ENCODE measurements around the gene SOBP.
A peak's percentile ranks its signal among the peaks of the same experiment; 100 is the strongest.

SOBP gene

DNA sequence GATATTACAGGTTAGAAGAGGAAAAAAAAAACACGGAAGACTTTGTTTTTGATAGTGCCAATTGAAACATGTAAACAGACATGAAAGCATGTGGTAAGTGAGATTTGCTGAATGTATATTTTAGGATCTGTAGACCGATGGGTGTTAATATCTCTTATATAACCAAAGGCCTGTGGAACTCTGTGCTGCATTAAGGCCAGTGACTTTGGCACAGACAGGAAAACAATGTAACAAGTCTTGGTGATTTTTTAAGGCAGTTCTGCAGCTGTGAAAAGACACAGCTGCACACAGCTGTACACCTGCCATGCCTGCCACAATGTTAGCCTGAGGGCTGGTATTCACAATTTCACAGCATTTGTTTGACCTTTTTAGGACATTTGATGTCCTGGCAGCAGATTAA, 6.1 kb downstream of the SOBP start:
- peaks cover 25% of the 10 kb centered on the region for H3K79me2 ChIP-seq (ENCODE audit: insufficient read depth, low read length)
- no peaks in the 10 kb centered on the region for H4K20me1 ChIP-seq (ENCODE audit: insufficient read depth, low read length)
- H3K9me3 ChIP-seq (ENCODE audit: insufficient read depth, low read length, severe bottlenecking) = no peaks in the 10 kb centered on the region
- no peak overlapping the region for H3K9ac ChIP-seq (ENCODE audit: low read depth, low read length)
- H3K4me3 ChIP-seq (ENCODE audit: low read depth in 1 of 2, low read length in 2 of 2) = no peak overlapping the region
- TF ChIP-seq, protein P1, sequence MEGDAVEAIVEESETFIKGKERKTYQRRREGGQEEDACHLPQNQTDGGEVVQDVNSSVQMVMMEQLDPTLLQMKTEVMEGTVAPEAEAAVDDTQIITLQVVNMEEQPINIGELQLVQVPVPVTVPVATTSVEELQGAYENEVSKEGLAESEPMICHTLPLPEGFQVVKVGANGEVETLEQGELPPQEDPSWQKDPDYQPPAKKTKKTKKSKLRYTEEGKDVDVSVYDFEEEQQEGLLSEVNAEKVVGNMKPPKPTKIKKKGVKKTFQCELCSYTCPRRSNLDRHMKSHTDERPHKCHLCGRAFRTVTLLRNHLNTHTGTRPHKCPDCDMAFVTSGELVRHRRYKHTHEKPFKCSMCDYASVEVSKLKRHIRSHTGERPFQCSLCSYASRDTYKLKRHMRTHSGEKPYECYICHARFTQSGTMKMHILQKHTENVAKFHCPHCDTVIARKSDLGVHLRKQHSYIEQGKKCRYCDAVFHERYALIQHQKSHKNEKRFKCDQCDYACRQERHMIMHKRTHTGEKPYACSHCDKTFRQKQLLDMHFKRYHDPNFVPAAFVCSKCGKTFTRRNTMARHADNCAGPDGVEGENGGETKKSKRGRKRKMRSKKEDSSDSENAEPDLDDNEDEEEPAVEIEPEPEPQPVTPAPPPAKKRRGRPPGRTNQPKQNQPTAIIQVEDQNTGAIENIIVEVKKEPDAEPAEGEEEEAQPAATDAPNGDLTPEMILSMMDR (IDR thresholded peaks at IDR 0.05; ENCODE audit: borderline replicate concordance, extremely low read depth, low read length, poor library complexity, severe bottlenecking) = no peak
- no peak for TF ChIP-seq EZH2 (IDR thresholded peaks at IDR 0.05; ENCODE audit: borderline replicate concordance, low read depth, low read length, severe bottlenecking)
- DNase-seq (no peak), ATAC-seq (ENCODE audit: insufficient read depth, low read depth) (peak; percentile 56; the same call in 1 of the 3 replicates)
- 0 out of 2 replicates have a peak, but pooled peaks cover 5% of the 10 kb centered on the region for H3K36me3 ChIP-seq (ENCODE audit: insufficient read depth, low read length)
- H3K27me3 ChIP-seq (ENCODE audit: insufficient read depth, low read length, poor library complexity) = no peaks in the 10 kb centered on the region
- no peak overlapping the region for H3K4me2 ChIP-seq (ENCODE audit: insufficient read depth, low read length)
- H3K27ac ChIP-seq (ENCODE audit: low read length) = no peak overlapping the region
- no peak overlapping the region for H2AFZ ChIP-seq (ENCODE audit: low read depth, low read length)
- peaks cover 18% of the 10 kb centered on the region for H3K4me1 ChIP-seq (ENCODE audit: insufficient read depth, low read length)

DNA sequence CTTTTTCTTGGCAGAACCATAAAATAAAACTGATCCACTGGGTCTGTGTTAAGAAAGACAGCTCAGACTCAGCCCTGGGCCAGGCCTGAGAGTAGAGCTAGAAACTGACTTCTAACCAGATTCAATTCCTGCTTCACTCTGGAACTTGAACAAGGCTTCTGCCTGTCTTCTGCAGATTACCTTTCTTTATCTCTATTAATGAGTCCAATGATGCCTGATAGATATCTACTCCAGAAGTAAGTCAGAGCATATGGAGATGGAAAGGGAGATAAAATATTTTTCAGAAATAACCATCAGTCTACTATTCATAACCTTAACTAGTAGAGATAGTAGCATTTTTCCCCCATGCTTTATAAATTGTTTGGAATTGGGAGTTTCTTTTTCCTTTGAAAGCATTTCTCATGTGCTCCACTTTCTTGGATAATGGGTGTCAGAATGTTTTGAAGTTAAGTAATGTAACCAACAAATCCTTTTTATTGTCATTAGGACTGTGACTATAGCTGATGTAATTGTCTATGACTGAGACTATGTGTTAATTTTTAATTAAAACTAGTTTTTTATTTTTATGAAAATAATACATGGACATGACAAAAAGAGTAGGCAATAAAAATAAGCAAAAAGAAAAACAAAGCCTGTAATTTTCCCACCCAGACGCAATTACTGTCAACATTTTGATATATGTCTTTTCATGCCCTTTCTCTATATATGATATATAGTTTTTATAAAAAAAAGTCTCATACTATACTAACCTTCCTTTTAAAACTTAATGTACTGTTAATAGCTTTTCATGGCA, 7.2 kb downstream of the SOBP start:
- H4K20me1 ChIP-seq (ENCODE audit: insufficient read depth, low read length) = peaks cover 7% of the 10 kb centered on the region; the same call in 1 of the 2 replicates
- ATAC-seq (ENCODE audit: insufficient read depth, low read depth) (no peak), DNase-seq (no peak)
- H2AFZ ChIP-seq (ENCODE audit: low read depth, low read length) = no peak overlapping the region
- H3K9ac ChIP-seq (ENCODE audit: low read depth, low read length) = no peak overlapping the region
- H3K4me2 ChIP-seq (ENCODE audit: insufficient read depth, low read length) = no peak overlapping the region
- peaks cover 7% of the 10 kb centered on the region for H3K4me1 ChIP-seq (ENCODE audit: insufficient read depth, low read length)
- H3K27ac ChIP-seq (ENCODE audit: low read length) = no peak overlapping the region
- no peaks in the 10 kb centered on the region for H3K9me3 ChIP-seq (ENCODE audit: insufficient read depth, low read length, severe bottlenecking)
- no peaks in the 10 kb centered on the region for H3K27me3 ChIP-seq (ENCODE audit: insufficient read depth, low read length, poor library complexity)
- no peak overlapping the region for H3K4me3 ChIP-seq (ENCODE audit: low read depth in 1 of 2, low read length in 2 of 2)
- peaks cover 22% of the 10 kb centered on the region; the same call in 1 of the 2 replicates for H3K79me2 ChIP-seq (ENCODE audit: insufficient read depth, low read length)
- 0 out of 2 replicates have a peak, but pooled peaks cover 5% of the 10 kb centered on the region for H3K36me3 ChIP-seq (ENCODE audit: insufficient read depth, low read length)
- TF ChIP-seq, protein P1 (IDR thresholded peaks at IDR 0.05; ENCODE audit: borderline replicate concordance, extremely low read depth, low read length, poor library complexity, severe bottlenecking) = no peak
- TF ChIP-seq EZH2 (IDR thresholded peaks at IDR 0.05; ENCODE audit: borderline replicate concordance, low read depth, low read length, severe bottlenecking) = no peak

DNA sequence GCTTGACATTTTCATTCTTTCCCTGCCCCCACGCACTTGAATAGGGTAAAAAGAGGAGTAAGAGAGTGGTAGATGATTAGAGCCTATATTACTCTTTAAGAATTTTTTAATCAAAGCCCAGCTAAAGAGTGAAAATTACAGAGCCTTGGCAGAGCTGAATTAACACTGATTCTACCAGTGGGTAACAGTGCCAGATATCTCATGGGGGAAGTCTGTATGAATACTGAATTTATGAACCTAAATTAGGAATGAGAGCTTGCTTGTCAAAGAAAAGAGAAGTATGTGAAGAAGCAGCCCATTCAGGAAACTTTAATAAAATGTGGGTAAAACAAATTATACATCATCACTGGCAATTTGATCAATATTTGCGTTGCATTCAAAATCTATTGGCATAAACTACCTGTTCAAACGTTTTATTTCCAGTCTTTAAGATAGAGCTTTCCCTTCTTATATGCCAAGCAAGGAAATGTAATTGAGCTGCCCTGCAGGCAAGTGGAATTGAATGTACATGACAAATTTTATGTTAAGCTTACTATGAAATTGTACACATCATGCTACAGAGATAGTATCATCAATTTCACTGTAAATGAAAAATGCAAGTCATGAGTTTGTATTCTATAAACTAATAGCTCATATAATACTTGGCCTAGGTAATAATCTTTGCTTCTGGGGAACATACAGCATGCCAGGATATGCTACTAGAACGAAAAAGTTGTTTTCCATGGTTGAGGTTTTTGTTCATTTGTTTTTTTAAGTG, 14.5 kb downstream of the SOBP start:
- TF ChIP-seq, protein P1 (IDR thresholded peaks at IDR 0.05; ENCODE audit: borderline replicate concordance, extremely low read depth, low read length, poor library complexity, severe bottlenecking) = no peak
- no peak for TF ChIP-seq EZH2 (IDR thresholded peaks at IDR 0.05; ENCODE audit: borderline replicate concordance, low read depth, low read length, severe bottlenecking)
- H3K27ac ChIP-seq (ENCODE audit: low read length) = no peak overlapping the region
- DNase-seq = no peak
- H3K4me1 ChIP-seq (ENCODE audit: insufficient read depth, low read length) = no peaks in the 10 kb centered on the region
- no peak overlapping the region for H3K4me2 ChIP-seq (ENCODE audit: insufficient read depth, low read length)
- H3K9me3 ChIP-seq (ENCODE audit: insufficient read depth, low read length, severe bottlenecking) = no peaks in the 10 kb centered on the region
- H3K4me3 ChIP-seq (ENCODE audit: low read depth in 1 of 2, low read length in 2 of 2) = no peak overlapping the region
- ATAC-seq (ENCODE audit: insufficient read depth, low read depth) = no peak
- H3K79me2 ChIP-seq (ENCODE audit: insufficient read depth, low read length) = peaks cover 12% of the 10 kb centered on the region; the same call in 1 of the 2 replicates
- H3K27me3 ChIP-seq (ENCODE audit: insufficient read depth, low read length, poor library complexity) = no peaks in the 10 kb centered on the region
- H2AFZ ChIP-seq (ENCODE audit: low read depth, low read length) = no peak overlapping the region
- H3K36me3 ChIP-seq (ENCODE audit: insufficient read depth, low read length) = peaks cover 5% of the 10 kb centered on the region; the same call in 1 of the 2 replicates
- H3K9ac ChIP-seq (ENCODE audit: low read depth, low read length) = no peak overlapping the region
- H4K20me1 ChIP-seq (ENCODE audit: insufficient read depth, low read length) = peaks cover 7% of the 10 kb centered on the region; the same call in 1 of the 2 replicates
